Lower leg skin (tissue), 3 donors: ENCODE results near the gene TPRX2.

ENCODE experiments used
- POLR2A ChIP-seq, 2 donors: fragments of 450-650 bp; IDR thresholded peaks; one replicate each; pipeline ENCODE4 v1.6.1; 2016 to 2017; ENCODE audit warnings: antibody characterized with exemption in 2 of 2, mild to moderate bottlenecking in 1 of 2, moderate library complexity in 1 of 2
- TF ChIP-seq, protein P1 (sequence below), 3 donors: fragments of 450-650 bp; IDR thresholded peaks; one replicate each; pipeline ENCODE4 v1.5.1; 2016; ENCODE audit warnings: antibody characterized with exemption in 3 of 3, mild to moderate bottlenecking in 3 of 3, moderate library complexity in 2 of 3

GRCh38 chr19:47832723-47833122 lies 26.3 kb upstream of the TPRX2 start:
- TF ChIP-seq, protein P1, sequence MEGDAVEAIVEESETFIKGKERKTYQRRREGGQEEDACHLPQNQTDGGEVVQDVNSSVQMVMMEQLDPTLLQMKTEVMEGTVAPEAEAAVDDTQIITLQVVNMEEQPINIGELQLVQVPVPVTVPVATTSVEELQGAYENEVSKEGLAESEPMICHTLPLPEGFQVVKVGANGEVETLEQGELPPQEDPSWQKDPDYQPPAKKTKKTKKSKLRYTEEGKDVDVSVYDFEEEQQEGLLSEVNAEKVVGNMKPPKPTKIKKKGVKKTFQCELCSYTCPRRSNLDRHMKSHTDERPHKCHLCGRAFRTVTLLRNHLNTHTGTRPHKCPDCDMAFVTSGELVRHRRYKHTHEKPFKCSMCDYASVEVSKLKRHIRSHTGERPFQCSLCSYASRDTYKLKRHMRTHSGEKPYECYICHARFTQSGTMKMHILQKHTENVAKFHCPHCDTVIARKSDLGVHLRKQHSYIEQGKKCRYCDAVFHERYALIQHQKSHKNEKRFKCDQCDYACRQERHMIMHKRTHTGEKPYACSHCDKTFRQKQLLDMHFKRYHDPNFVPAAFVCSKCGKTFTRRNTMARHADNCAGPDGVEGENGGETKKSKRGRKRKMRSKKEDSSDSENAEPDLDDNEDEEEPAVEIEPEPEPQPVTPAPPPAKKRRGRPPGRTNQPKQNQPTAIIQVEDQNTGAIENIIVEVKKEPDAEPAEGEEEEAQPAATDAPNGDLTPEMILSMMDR (IDR thresholded peaks at IDR 0.05) = no peak
- TF ChIP-seq POLR2A (IDR thresholded peaks at IDR 0.05) = no peak
